Activated CD4-positive, alpha-beta T cell treated with anti-CD3 and anti-CD28 coated beads for 36 hours (primary cell): ENCODE results near the gene SHH. TPM values are rescaled to one million over a fixed set of nuclear protein-coding genes. Genes with fewer than 3 reads are reported as not detected.
"Not testable (repeated sequence)": the region's sequence is repeated elsewhere in the genome, so short reads cannot be mapped to it uniquely, and the experiment has no call there.

Experiments
- ATAC-seq: fragments of 200-7000 bp; cut with Tn5 transposase; one replicate; pipeline ENCODE4 v1.10.0; 2021; ENCODE audit warnings: mild to moderate bottlenecking, moderate library complexity
- CTCF ChIA-PET: fragments of 350-600 bp; sonication (Branson Sonifier 250); formaldehyde crosslinking; loops from one replicate; lab custom pipeline; 2021; ENCODE audit warnings: antibody characterized with exemption; lab: Charles Lee
- POLR2A ChIA-PET: fragments of 350-600 bp; sonication (Branson Sonifier 250); formaldehyde crosslinking; loops from one replicate; lab custom pipeline; 2021; ENCODE audit warnings: antibody characterized with exemption, inconsistent platforms; lab: Charles Lee
- DNase-seq: peaks from one replicate; pipeline ENCODE4 v3.0.0-alpha.2; 2020
- H3K27ac Mint-ChIP-seq: one replicate; pipeline ENCODE4 v1.8.0; 2021; ENCODE audit warnings: mixed read lengths
- H3K27me3 Mint-ChIP-seq: one replicate; pipeline ENCODE4 v1.8.0; 2021; ENCODE audit warnings: mixed read lengths
- H3K36me3 Mint-ChIP-seq: one replicate; pipeline ENCODE4 v1.8.0; 2021; ENCODE audit warnings: low read depth, mixed read lengths
- H3K4me1 Mint-ChIP-seq: one replicate; pipeline ENCODE4 v1.8.0; 2021; ENCODE audit warnings: mixed read lengths
- H3K4me3 Mint-ChIP-seq: one replicate; pipeline ENCODE4 v1.8.0; 2021; ENCODE audit warnings: mild to moderate bottlenecking, moderate library complexity, mixed read lengths
- H3K9me3 Mint-ChIP-seq: one replicate; pipeline ENCODE4 v1.8.0; 2021; ENCODE audit warnings: low read depth, mixed read lengths
- intact Hi-C, 2 experiments: fragments of 100-400 bp; cut with DNase I in 1 of 2; cut with micrococcal nuclease in 1 of 2; formaldehyde crosslinking; loops; one replicate each; pipeline versions ENCODE4 v1.14.2 to v1.15.1; 2022 to 2024; cut with DNase I, micrococcal nuclease
- total RNA-seq, 2 experiments: library from RNA; stranded (reverse); gene quantifications; one replicate each; pipeline ENCODE4 v1.2.3, GENCODE V29; 2021

SHH gene
- total RNA-seq, 2 experiments from 2014 or later = not detected

DNA sequence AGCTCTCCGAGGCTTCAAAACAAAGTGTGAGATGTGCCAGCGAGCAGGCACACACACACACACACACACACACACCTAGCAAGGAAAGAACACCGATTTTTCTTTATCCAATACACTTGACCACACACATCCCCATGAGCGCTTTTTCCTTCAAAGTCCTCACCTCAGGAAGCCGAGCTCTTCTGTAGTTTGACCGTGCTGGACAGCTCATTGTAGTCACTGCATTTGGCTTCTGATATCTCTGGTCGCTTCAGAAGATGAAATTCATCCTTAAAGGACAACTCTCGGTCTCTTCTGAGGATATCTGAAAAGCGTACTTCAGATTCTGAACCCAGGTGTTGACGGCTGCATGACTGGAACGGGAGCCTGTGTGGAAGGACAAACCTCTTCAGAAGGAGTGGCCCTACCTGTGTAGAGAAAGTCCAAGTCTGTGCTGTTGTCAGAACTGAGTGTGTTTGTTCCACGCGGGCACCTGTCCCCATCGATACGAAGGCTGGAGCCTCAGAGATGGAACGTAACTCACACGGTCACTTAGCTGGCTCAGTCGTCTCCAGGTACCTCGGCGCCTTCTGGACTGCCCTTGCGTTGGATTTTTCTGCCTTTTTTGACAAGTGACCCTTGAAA is 28.1 kb upstream of the SHH start:
- intact Hi-C loops = no loop called here
- DNase-seq (no peak), ATAC-seq (no peak)
- H3K4me3 Mint-ChIP-seq = no peak overlapping the region
- no peaks in the 10 kb centered on the region for H3K9me3 Mint-ChIP-seq
- no peak overlapping the region for H3K27ac Mint-ChIP-seq
- peaks cover 3% of the 10 kb centered on the region for H3K27me3 Mint-ChIP-seq
- H3K4me1 Mint-ChIP-seq = no peaks in the 10 kb centered on the region
- ChIA-PET CTCF (interaction anchor here (0.6 kb wide), 1 partner anchor 1009 kb away, joined by 3 read pairs; no protein-coding TSS in a partner anchor), POLR2A (no interaction called here)
- H3K36me3 Mint-ChIP-seq = no peaks in the 10 kb centered on the region

DNA sequence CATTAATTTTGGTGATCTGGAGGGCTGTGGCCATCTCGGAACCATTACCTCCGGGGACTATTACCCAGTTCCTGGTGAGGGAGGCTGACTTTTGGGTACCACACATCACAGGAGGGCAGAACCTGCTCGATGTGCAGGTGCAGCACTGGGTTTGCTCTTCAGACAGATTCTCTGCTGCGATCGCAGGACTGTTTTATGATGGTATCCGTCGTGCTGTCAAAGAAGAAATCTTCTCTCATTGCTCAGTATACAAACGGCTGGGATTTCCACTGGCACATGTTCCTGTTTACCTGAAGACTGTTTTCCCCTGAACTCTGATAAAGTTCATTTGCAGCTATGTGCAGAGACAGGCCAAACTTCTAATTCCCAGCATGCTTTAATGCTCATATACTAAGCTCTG is 27.2 kb upstream of the SHH start:
- H3K4me1 Mint-ChIP-seq = no peaks in the 10 kb centered on the region
- H3K9me3 Mint-ChIP-seq = no peaks in the 10 kb centered on the region
- DNase-seq = no peak
- no peak overlapping the region for H3K4me3 Mint-ChIP-seq
- intact Hi-C loops = no loop called here
- no peak for ATAC-seq
- peaks cover 3% of the 10 kb centered on the region for H3K27me3 Mint-ChIP-seq
- H3K27ac Mint-ChIP-seq = no peak overlapping the region
- no peaks in the 10 kb centered on the region for H3K36me3 Mint-ChIP-seq
- ChIA-PET POLR2A (no interaction called here), CTCF (no interaction called here)

DNA sequence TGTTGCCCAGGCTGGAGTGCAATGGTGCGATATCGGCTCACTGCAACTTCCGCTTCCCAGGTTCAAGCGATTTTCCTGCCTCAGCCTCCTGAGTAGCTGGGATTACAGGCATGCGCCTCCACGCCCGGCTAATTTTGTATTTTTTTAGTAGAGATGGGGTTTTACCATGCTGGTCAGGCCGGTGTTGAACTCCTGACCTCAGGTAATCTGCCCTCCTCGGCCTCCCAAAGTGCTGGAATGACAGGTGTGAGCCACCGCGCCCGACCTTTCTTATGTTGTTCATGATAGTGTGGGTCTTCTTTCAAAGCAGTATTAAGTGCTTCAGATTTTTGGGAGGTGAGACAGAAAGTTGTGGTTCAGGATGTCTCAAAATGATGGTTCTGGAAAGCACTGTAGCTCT is 26.0 kb upstream of the SHH start:
- H3K9me3 Mint-ChIP-seq, H3K4me3 Mint-ChIP-seq, H3K4me1 Mint-ChIP-seq, intact Hi-C loops, H3K27ac Mint-ChIP-seq, DNase-seq, H3K36me3 Mint-ChIP-seq, H3K27me3 Mint-ChIP-seq, CTCF ChIA-PET, ATAC-seq: not testable (repeated sequence)
- POLR2A ChIA-PET = interaction anchor here (0.5 kb wide), 1 partner anchor 314 kb away, joined by 5 read pairs; no protein-coding TSS in a partner anchor

DNA sequence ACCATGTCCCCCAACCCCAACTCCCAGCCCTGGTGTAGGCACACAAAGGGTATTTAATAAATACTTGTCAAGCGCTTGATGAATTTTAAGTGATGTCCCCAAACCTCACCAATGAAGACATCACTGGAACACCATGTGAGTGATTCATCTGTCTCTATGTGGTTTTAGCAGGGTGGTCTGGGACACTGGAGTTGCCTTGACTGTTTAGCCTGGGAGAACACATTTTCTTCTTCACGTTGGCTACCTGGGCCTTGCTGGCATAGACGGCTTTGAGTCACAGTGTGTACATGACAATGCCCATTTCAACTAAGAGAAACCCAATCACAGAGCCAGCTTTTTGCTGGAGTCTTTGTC is 24.8 kb upstream of the SHH start:
- intact Hi-C loops = no loop called here
- no peaks in the 10 kb centered on the region for H3K4me1 Mint-ChIP-seq
- no peak overlapping the region for H3K4me3 Mint-ChIP-seq
- H3K36me3 Mint-ChIP-seq = no peaks in the 10 kb centered on the region
- DNase-seq (no peak), ATAC-seq (no peak)
- peaks cover 3% of the 10 kb centered on the region for H3K27me3 Mint-ChIP-seq
- no peak overlapping the region for H3K27ac Mint-ChIP-seq
- POLR2A ChIA-PET = no interaction called here
- CTCF ChIA-PET = no interaction called here
- H3K9me3 Mint-ChIP-seq = no peaks in the 10 kb centered on the region

DNA sequence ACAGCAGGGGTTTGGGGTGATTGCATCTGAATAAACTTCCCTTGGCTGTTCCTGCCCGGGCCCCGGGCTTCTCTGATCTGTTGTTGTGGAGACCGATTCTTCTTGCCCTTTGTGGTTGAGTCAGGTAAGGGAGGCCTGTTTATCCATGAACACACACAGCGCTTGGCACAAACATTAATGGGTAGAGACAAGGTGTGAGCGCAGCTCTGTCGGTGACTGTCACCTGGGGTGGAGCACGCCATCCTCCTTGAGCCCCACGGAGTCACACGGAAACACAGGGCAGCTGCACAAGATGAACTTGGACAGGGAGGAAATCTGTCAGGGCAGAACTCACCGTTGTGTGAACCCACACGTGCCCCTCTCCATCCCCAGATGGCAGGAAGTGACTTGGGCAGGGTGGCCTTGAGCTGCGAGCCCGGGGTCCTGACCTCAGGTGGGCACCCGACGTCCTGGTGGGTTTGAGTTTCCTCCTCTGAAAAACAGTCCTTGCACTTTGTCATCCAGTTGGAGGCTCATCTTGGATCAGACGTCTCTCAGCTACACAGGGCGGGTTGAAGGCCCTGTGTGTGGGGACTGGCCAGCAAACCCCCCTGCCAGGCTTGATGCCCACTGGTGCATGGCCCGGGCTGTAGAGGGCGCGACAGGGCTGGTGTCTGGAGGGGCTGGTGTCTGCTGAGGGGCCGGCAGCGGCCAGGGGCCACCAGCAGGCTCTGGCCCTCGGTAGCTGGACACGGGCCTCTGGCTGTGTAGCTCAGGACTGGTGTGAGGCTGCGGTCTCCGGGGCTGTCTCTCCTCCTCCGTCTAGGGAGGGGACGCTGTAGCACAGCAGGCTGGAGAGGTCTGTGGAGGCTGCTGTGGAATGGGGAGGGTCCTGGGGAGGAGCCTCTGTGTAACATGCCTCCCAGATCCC is 24.2 kb upstream of the SHH start:
- Mint-ChIP-seq H3K27me3 (no peaks in the 10 kb centered on the region), H3K9me3 (no peaks in the 10 kb centered on the region), H3K4me1 (no peaks in the 10 kb centered on the region), H3K27ac (no peak overlapping the region), H3K4me3 (no peak overlapping the region), H3K36me3 (no peaks in the 10 kb centered on the region)
- CTCF ChIA-PET = no interaction called here
- intact Hi-C loops = no loop called here
- DNase-seq (no peak), ATAC-seq (no peak)
- POLR2A ChIA-PET = no interaction called here

DNA sequence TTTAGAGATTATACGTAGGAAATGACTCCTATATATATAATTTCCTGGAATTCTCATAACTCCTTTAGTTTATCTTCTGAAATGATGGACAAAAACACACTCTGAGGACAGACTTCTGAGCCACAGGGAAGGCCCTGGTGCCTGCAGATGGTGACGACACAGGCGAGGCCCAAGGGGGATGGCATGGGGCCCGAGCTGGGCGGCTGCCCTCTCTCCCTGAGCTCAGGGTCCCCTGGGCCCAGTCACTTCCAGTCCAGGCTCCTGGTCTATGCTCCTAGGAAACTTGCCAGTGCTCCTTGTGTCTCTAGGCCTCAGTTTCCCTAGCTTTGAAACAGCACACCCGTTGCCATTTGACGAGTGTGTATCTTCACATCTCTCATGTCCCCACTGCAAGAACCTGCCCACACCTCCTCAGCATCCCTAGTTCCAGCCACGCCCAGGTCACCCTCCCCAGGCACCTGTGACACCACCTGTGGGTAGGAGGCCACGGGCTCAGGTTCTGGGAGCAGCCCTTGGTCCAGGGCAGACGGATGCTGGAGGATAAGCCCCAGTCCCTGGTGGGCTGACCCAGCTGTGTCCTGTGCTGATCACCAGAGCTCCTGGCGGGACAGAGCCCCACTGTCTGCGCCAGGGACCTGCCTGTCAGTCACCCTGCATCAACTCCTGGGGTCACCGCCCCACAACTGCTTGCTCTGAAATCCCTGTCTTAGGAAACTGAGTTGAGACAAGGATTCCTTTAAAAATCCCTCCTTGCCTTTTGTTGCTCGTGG is 23.4 kb upstream of the SHH start:
- no peak overlapping the region for H3K4me3 Mint-ChIP-seq
- POLR2A ChIA-PET = no interaction called here
- peaks cover 2% of the 10 kb centered on the region for H3K27me3 Mint-ChIP-seq
- no peak overlapping the region for H3K27ac Mint-ChIP-seq
- DNase-seq (no peak), ATAC-seq (no peak)
- no peaks in the 10 kb centered on the region for H3K9me3 Mint-ChIP-seq
- intact Hi-C loops = no loop called here
- no peaks in the 10 kb centered on the region for H3K4me1 Mint-ChIP-seq
- H3K36me3 Mint-ChIP-seq = no peaks in the 10 kb centered on the region
- CTCF ChIA-PET = no interaction called here

DNA sequence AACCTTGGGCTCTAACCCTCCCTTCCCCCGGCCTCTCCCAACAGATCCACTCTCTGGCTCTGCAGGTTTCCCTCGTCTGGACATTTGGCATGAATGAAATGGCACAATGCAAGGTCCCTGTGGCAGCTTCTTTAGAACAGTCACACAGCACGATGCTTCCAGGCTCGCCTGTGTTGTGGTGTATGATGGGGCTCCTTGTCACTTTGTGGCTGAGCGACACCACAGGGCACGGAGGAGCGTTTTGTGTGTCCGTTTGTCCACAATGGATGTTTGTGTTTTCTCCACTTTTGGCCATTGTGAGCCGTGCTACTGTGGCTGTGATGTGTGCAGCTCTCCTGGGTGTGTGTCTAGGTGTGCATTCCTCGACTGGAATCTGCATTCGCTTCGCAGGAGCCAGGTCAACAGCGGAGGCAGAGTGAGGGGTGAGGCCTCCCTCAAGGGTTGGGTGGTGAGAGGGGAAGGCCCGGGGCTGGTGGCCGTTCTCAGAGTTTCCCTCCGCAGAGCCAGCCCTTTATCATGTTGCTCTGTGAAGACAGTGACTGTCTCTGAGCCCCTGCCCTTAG is 22.3 kb upstream of the SHH start:
- no peak for DNase-seq
- intact Hi-C loops = no loop called here
- no peak for ATAC-seq
- Mint-ChIP-seq H3K27ac (no peak overlapping the region), H3K27me3 (peaks cover 3% of the 10 kb centered on the region), H3K4me3 (no peak overlapping the region), H3K4me1 (no peaks in the 10 kb centered on the region), H3K36me3 (no peaks in the 10 kb centered on the region), H3K9me3 (no peaks in the 10 kb centered on the region)
- ChIA-PET POLR2A (no interaction called here), CTCF (no interaction called here)

DNA sequence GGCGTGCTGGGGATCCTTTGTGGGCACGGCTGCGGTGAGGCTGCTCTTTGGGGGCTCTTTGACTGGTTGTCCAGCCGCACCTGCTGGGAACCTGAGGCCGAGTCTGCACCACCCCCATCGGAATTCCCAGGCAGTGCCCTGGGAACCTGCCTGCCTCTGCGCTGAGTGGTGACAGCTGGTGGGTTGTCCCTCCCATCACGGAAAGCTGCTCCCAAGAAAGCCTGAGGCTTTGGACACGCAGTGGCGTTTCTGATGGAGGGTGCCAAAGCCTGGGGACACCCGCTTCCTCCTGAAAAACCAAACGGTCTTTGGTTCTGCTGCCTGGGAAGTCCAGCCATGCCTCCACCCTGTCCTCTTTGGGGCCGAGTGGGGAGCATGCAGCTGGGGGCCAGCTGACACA is 21.4 kb upstream of the SHH start:
- intact Hi-C loops = no loop called here
- no peaks in the 10 kb centered on the region for H3K9me3 Mint-ChIP-seq
- H3K27ac Mint-ChIP-seq = no peak overlapping the region
- ChIA-PET CTCF (no interaction called here), POLR2A (no interaction called here)
- DNase-seq (no peak), ATAC-seq (no peak)
- peaks cover 3% of the 10 kb centered on the region for H3K27me3 Mint-ChIP-seq
- H3K36me3 Mint-ChIP-seq = no peaks in the 10 kb centered on the region
- H3K4me3 Mint-ChIP-seq = no peak overlapping the region
- no peaks in the 10 kb centered on the region for H3K4me1 Mint-ChIP-seq

DNA sequence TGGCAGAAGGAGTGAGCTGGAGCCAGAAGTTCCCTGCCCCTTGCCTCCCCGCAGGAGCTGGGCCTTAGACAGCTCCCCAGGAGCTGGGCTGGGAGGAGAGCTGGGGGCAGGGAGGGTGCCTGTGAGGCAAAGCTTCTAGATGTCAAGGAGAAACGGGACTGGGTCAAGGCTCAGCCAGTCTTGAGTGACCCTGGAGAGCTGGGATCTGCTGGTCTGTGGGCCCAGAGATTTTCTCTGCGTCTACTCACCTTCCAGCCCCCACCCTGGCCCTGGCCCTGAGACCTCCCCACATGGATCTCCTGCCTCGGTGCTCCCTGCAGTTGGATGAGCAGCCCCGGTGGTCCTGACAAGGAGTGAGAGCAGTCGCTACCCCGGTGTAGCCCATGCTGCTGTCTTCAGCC is 20.3 kb upstream of the SHH start:
- Mint-ChIP-seq H3K27ac (no peak overlapping the region), H3K4me1 (no peaks in the 10 kb centered on the region), H3K9me3 (no peaks in the 10 kb centered on the region), H3K36me3 (no peaks in the 10 kb centered on the region), H3K27me3 (peaks cover 3% of the 10 kb centered on the region), H3K4me3 (no peak overlapping the region)
- ATAC-seq (no peak), DNase-seq (no peak)
- POLR2A ChIA-PET = no interaction called here
- CTCF ChIA-PET = interaction anchor here (1.1 kb wide), 1 partner anchor 19 kb away, joined by 3 read pairs; no protein-coding TSS in a partner anchor
- intact Hi-C loops = no loop called here

DNA sequence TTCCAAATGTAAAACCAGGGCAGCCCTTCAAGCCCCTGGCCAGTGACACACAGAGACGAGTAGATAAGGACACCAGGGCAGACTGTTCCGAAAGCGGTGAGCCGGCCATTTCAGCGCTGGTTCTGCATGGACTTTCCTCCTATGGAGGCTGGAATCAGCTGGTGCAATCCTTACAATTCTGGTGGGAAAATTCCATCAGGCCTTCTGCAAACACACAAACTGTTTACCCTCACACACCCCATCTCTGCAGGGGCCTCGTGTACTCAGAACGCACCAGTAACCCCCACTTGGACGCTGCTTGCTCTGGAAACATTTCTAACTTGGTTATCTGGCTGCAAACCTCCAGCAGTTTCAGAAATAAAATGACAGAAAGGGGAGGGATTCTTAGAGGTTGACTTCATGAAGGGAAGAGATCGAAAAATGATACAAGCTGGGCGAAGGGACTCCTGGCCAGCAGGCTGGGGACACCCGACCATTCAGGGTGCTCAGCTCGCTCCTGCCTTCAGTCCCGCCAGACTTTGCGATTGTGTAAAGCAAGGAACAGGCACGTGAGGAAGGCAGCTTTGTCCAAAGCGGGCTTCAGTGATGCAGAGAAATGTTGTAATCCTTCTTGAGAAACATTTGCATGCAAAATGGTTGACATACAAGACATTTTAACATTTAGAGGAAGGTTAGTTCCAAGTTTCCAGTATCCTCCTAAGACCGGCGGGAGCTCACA is 19.7 kb upstream of the SHH start:
- intact Hi-C loops = no loop called here
- no peak for ATAC-seq
- Mint-ChIP-seq H3K36me3 (no peaks in the 10 kb centered on the region), H3K27me3 (peaks cover 3% of the 10 kb centered on the region), H3K4me3 (no peak overlapping the region), H3K4me1 (no peaks in the 10 kb centered on the region), H3K27ac (no peak overlapping the region), H3K9me3 (no peaks in the 10 kb centered on the region)
- CTCF ChIA-PET = interaction anchor here (1.1 kb wide), 1 partner anchor 20 kb away, joined by 3 read pairs; no protein-coding TSS in a partner anchor
- POLR2A ChIA-PET = no interaction called here
- DNase-seq = no peak
